Keratinocyte (primary cell): ENCODE measurements around the gene C8G. TPM values are rescaled to one million over a fixed set of nuclear protein-coding genes. Genes with fewer than 3 reads are reported as not detected.

ENCODE experiments used
- DNase-seq: peaks from one replicate; pipeline ENCODE4 v3.0.0-alpha.2; 2011; ENCODE audit warnings: low read depth, missing footprints, low spot score
- FAIRE-seq: peaks from 2 replicates; lab custom pipeline; 2011; peaks lifted over from hg19 to GRCh38; lab: Jason Lieb, UNC
- H2AFZ ChIP-seq: 2 replicates; pipeline ENCODE4 v1.6.0; 2012; ENCODE audit warnings: low read length, control low read depth, inconsistent platforms; ENCODE audit not compliant: control insufficient read depth
- H3K27ac ChIP-seq: 2 replicates; pipeline ENCODE4 v1.5.1; 2011; ENCODE audit warnings: low read length; ENCODE audit not compliant: control insufficient read depth, insufficient read depth
- H3K27me3 ChIP-seq: 3 replicates; pipeline ENCODE4 v1.6.0; 2011; ENCODE audit warnings: low read length; ENCODE audit not compliant: control insufficient read depth, insufficient read depth; ENCODE audit errors: extremely low read depth
- H3K36me3 ChIP-seq, 2 experiments: 2 replicates in 1 of 2; 3 replicates in 1 of 2; pipeline ENCODE4 v1.5.1; 2011; ENCODE audit warnings: low read length in 2 of 2, mild to moderate bottlenecking in 1 of 2; ENCODE audit not compliant: control insufficient read depth in 2 of 2, insufficient read depth in 2 of 2; ENCODE audit errors: extremely low read depth in 1 of 2
- H3K4me1 ChIP-seq: 3 replicates; pipeline ENCODE4 v1.5.1; 2011; ENCODE audit warnings: low read length; ENCODE audit not compliant: control insufficient read depth, insufficient read depth; ENCODE audit errors: extremely low read depth
- H3K4me2 ChIP-seq: 3 replicates; pipeline ENCODE4 v1.6.0; 2011; ENCODE audit warnings: low read depth, low read length; ENCODE audit not compliant: control insufficient read depth, insufficient read depth; ENCODE audit errors: extremely low read depth
- H3K4me3 ChIP-seq, 3 experiments: fragments of 200-600 bp in 1 of 3; sonication (generic) in 1 of 3; 2 replicates in 2 of 3; 3 replicates in 1 of 3; pipeline ENCODE4 v1.5.1; 2011 to 2016; ENCODE audit warnings: low read length in 3 of 3, mild to moderate bottlenecking in 3 of 3, control low read depth in 2 of 3, inconsistent platforms in 1 of 3, low read depth in 1 of 3, mixed read lengths in 1 of 3, mixed run types in 1 of 3, moderate library complexity in 1 of 3; ENCODE audit not compliant: control insufficient read depth in 2 of 3, insufficient read depth in 2 of 3; ENCODE audit errors: extremely low read depth in 1 of 3
- H3K79me2 ChIP-seq: 2 replicates; pipeline ENCODE4 v1.6.0; 2012; ENCODE audit warnings: low read length; ENCODE audit not compliant: control insufficient read depth, insufficient read depth
- H3K9ac ChIP-seq: 3 replicates; pipeline ENCODE4 v1.6.0; 2011; ENCODE audit warnings: low read length; ENCODE audit not compliant: control insufficient read depth, insufficient read depth; ENCODE audit errors: extremely low read depth
- H3K9me1 ChIP-seq: 3 replicates; pipeline ENCODE4 v1.6.0; 2011; ENCODE audit warnings: low read length; ENCODE audit not compliant: control insufficient read depth, insufficient read depth; ENCODE audit errors: extremely low read depth
- H3K9me3 ChIP-seq: 2 replicates; pipeline ENCODE4 v1.5.1; 2012; ENCODE audit warnings: low read depth, low read length; ENCODE audit not compliant: control insufficient read depth
- H4K20me1 ChIP-seq: 3 replicates; pipeline ENCODE4 v1.6.0; 2011; ENCODE audit warnings: low read length; ENCODE audit not compliant: control insufficient read depth, insufficient read depth; ENCODE audit errors: extremely low read depth
- EZH2 ChIP-seq: IDR thresholded peaks from one replicate; pipeline ENCODE4 v1.6.1; 2012; ENCODE audit warnings: inconsistent platforms, mild to moderate bottlenecking, low read length, moderate library complexity
- dilution Hi-C: fragments of 300-500 bp; cut with MboI; formaldehyde crosslinking; loops from one replicate; pipeline ENCODE4 v1.7.0; 2020; ENCODE audit warnings: low sequenced_read_pairs; ENCODE audit not compliant: extremely low pct_ligation_motif_present
- polyA plus RNA-seq, 5 experiments: library from polyadenylated mRNA; depleted of rRNA in 3 of 5; stranded (reverse) in 3 of 5; stranded (forward) in 1 of 5; unstranded in 1 of 5; fragments of >200 nt; gene quantifications; 1 replicate in 1 of 5; 2 replicates in 3 of 5; 3 replicates in 1 of 5; pipeline versions ENCODE4 v1.2.1 to v1.2.3, GENCODE V29; 2011 to 2012; ENCODE audit warnings: missing spikeins in 2 of 5, low read depth in 1 of 5, low replicate concordance in 1 of 5
- TF ChIP-seq, protein P1 (sequence below), 3 experiments: IDR thresholded peaks in 1 of 3; conservative IDR thresholded peaks in 1 of 3; optimal IDR thresholded peaks in 1 of 3; 2 replicates in 2 of 3; 3 replicates in 1 of 3; pipeline versions ENCODE3 to v1.5.1; 2011; ENCODE audit warnings: low read length in 3 of 3, mild to moderate bottlenecking in 3 of 3, moderate library complexity in 2 of 3, control low read depth in 1 of 3, inconsistent platforms in 1 of 3; ENCODE audit not compliant: insufficient read depth in 2 of 3; ENCODE audit errors: extremely low read depth in 1 of 3

The C8G gene
- polyA plus RNA-seq, 1 donor (not counting 4 experiments of a cell fraction or from before 2014, with no cell fraction given): 0.24 TPM

DNA sequence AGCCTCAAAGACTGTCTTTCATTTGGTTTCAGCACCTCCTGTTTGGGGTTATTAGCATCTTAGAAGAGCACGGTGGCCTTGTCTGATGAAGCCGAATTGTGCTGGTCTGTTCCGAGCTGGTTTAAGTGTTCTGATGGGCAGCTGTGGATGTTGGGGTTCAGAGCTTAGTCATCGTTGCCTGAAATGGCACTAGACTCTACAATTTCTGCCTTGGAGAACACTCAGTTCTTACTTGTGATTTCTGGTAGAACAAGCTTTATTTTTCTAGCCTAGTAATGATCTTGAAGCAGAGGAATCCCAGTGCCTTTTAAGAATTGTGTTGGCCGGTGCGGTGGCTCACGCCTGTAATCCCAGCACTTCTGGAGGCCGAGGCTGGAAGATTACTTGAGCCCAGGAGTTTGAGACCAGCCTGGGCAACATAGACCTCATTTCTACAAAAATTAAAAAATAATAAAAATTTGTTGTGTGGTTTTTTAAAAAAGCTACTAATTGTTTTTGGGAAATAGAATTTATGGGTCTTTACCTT, 8.3 kb upstream of the C8G start:
- Histone ChIP-seq H4K20me1 (no peaks in the 10 kb centered on the region), H3K36me3 (peaks cover 15 to 24% of the 10 kb centered on the region in 2 experiments), H3K27me3 (no peaks in the 10 kb centered on the region), H3K4me1 (no peaks in the 10 kb centered on the region), H3K79me2 (peaks cover 6% of the 10 kb centered on the region), H3K9me3 (no peaks in the 10 kb centered on the region), H3K4me2 (no peak overlapping the region), H3K27ac (no peak overlapping the region), H3K9ac (no peak overlapping the region), H3K9me1 (no peaks in the 10 kb centered on the region), H2AFZ (no peak overlapping the region), H3K4me3 (no peak overlapping the region)
- DNase-seq: no peak
- dilution Hi-C loops: loop anchor here (25.0 kb wide), 1 partner anchor 124 kb away; the partner anchor contains the start of gene RABL6
- TF ChIP-seq EZH2: no peak
- TF ChIP-seq, protein P1, sequence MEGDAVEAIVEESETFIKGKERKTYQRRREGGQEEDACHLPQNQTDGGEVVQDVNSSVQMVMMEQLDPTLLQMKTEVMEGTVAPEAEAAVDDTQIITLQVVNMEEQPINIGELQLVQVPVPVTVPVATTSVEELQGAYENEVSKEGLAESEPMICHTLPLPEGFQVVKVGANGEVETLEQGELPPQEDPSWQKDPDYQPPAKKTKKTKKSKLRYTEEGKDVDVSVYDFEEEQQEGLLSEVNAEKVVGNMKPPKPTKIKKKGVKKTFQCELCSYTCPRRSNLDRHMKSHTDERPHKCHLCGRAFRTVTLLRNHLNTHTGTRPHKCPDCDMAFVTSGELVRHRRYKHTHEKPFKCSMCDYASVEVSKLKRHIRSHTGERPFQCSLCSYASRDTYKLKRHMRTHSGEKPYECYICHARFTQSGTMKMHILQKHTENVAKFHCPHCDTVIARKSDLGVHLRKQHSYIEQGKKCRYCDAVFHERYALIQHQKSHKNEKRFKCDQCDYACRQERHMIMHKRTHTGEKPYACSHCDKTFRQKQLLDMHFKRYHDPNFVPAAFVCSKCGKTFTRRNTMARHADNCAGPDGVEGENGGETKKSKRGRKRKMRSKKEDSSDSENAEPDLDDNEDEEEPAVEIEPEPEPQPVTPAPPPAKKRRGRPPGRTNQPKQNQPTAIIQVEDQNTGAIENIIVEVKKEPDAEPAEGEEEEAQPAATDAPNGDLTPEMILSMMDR (optimal IDR thresholded peaks at IDR 0.05 in 1 of 3, IDR thresholded peaks at IDR 0.05 in 1 of 3, conservative IDR thresholded peaks at IDR 0.05 in 1 of 3; ENCODE audit: extremely low read depth in 1 of 3, insufficient read depth in 2 of 3, low read length in 3 of 3): no peak
- FAIRE-seq: peak; percentile 17

DNA sequence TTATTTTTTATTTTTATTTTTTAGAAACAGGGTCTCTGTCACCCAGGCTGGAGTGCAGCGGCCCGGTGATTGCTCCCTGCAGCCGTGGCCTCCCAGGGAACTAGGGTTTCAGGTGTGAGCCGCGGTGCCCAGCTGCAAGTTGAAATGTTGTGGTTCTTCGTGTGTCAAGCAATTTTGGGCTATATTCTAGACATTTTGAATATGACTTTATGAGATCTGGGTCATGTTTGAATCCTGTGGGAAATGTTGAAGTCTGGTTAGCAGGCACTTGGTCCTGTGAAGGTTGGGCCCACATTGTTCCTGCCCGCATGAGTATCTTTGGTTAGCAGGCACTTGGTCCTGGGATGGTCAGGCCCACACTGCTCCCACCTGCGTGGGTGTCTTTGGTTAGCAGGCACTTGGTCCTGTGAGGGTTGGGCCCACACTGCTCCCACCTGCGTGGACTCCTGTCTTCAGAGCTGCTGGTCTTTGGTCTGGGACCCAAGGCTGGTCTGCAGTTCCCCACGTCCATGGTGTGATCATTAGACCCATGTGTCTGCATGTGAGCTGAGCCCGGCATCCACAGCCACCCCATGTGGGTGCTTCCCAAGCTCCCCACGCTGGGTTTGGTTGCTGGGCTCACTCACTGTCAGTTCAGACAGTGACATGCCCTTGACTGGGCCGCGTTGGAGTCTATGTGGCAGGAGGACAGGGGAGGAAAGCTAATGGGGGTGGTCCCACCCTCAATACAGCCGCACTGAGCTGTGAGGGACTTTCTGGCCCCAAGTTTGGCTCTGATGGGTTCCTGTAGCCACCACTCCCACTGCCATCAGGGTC, 7.6 kb upstream of the C8G start:
- FAIRE-seq (no peak), DNase-seq (no peak)
- no peak overlapping the region for H3K9ac ChIP-seq
- H3K27ac ChIP-seq: no peak overlapping the region
- H3K4me2 ChIP-seq: no peak overlapping the region
- H3K9me1 ChIP-seq: no peaks in the 10 kb centered on the region
- H3K36me3 ChIP-seq: peaks cover 18 to 28% of the 10 kb centered on the region in 2 experiments
- no peak overlapping the region for H2AFZ ChIP-seq
- no peaks in the 10 kb centered on the region for H3K9me3 ChIP-seq
- H3K79me2 ChIP-seq: peaks cover 12% of the 10 kb centered on the region
- no peaks in the 10 kb centered on the region for H3K4me1 ChIP-seq
- dilution Hi-C loops: loop anchor here (25.0 kb wide), 1 partner anchor 125 kb away; the partner anchor contains the start of gene RABL6
- no peaks in the 10 kb centered on the region for H3K27me3 ChIP-seq
- no peaks in the 10 kb centered on the region for H4K20me1 ChIP-seq
- no peak overlapping the region for H3K4me3 ChIP-seq
- no peak for TF ChIP-seq EZH2
- TF ChIP-seq, protein P1 (optimal IDR thresholded peaks at IDR 0.05 in 1 of 3, IDR thresholded peaks at IDR 0.05 in 1 of 3, conservative IDR thresholded peaks at IDR 0.05 in 1 of 3; ENCODE audit: extremely low read depth in 1 of 3, insufficient read depth in 2 of 3, low read length in 3 of 3): no peak
